ENCODE data around the gene WDHD1. TPM values are rescaled to one million over a fixed set of nuclear protein-coding genes. Genes with fewer than 3 reads are reported as not detected.

Gene WDHD1
- total and polyA plus RNA-seq, 8 donors = 8.6 to 22.3 (median 16.0) TPM

DNA sequence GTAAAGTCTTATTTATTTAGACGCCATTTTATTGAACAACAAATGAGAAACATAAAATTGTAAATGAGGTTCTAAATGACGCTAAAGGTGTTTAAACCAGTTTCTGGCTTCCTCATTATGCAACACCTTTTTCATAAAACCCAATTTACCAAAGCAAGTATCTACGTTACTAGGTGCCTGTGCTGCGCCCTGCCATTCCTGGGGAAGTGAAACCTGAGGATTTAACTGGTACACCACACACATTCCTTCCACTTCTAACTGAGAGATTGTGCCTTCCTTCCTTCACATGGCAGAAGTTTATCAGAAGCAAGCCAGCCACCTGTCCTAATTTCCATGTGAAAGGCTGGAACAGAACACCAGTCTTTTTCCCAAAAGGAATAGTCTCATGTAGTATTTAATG is 84.0 kb downstream of the WDHD1 start:
- Histone ChIP-seq H3K4me3 (no peak overlapping the region), H3K4me1 (no peaks in the 10 kb centered on the region), H3K36me3 (peaks cover 0 to 8% of the 10 kb centered on the region in 2 donors), H3K27ac (no peak overlapping the region), H3K9me3 (no peaks in the 10 kb centered on the region), H3K27me3 (no peaks in the 10 kb centered on the region)
- TF ChIP-seq, protein P1, sequence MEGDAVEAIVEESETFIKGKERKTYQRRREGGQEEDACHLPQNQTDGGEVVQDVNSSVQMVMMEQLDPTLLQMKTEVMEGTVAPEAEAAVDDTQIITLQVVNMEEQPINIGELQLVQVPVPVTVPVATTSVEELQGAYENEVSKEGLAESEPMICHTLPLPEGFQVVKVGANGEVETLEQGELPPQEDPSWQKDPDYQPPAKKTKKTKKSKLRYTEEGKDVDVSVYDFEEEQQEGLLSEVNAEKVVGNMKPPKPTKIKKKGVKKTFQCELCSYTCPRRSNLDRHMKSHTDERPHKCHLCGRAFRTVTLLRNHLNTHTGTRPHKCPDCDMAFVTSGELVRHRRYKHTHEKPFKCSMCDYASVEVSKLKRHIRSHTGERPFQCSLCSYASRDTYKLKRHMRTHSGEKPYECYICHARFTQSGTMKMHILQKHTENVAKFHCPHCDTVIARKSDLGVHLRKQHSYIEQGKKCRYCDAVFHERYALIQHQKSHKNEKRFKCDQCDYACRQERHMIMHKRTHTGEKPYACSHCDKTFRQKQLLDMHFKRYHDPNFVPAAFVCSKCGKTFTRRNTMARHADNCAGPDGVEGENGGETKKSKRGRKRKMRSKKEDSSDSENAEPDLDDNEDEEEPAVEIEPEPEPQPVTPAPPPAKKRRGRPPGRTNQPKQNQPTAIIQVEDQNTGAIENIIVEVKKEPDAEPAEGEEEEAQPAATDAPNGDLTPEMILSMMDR (IDR thresholded peaks at IDR 0.05) = no peak
- DNase-seq = no peak
- ATAC-seq = no peak
- intact Hi-C loops (cut with DNase I) = no loop called here

DNA sequence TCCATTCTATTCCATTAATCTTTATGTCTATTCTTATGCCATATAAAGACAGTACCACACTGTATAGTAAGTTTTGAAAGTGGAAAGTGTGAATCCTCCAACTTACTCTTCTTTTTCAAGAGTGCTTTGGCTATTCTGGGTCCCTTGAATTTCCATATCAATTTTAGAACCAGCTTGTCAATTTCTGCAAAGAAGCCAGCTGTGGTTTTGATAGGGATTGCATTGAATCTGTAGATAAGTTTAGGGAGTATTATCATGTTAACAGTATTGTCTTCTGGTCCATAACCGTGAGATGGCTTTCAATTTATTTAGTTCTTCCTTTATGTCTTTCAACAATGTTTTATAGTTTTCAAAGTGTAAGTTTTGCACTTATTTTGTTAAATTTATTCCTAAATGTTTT is 90.1 kb downstream of the WDHD1 start:
- DNase-seq (no peak), ATAC-seq (no peak)
- TF ChIP-seq, protein P1 (IDR thresholded peaks at IDR 0.05) = no peak
- H3K27ac ChIP-seq = no peak overlapping the region
- H3K4me3 ChIP-seq = no peak overlapping the region
- no peaks in the 10 kb centered on the region for H3K27me3 ChIP-seq
- no peaks in the 10 kb centered on the region for H3K9me3 ChIP-seq
- peaks cover 0 to 8% of the 10 kb centered on the region in 2 donors for H3K36me3 ChIP-seq
- H3K4me1 ChIP-seq = no peaks in the 10 kb centered on the region
- intact Hi-C loops (cut with DNase I) = no loop called here

DNA sequence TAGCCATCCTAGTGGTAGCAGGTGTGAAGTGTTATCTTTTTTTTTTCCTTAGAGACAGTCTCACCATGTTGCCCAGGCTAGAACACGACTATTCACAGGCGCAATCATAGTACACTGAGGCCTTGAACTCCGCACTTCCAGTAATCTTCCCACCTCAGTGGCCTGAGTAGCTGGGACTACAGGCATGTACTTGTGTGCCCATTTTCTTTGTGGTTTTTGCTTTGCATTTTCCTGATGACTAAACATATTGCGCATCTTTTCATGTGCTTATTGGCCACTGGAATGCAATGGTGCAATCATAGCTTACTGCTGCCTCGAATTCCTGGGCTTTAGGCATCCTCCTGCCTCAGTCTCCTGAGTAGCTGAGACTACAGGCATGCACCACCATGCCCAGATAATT is 90.9 kb downstream of the WDHD1 start:
- Histone ChIP-seq H3K9me3 (no peaks in the 10 kb centered on the region), H3K4me1 (no peaks in the 10 kb centered on the region), H3K27ac (no peak overlapping the region), H3K36me3 (peaks cover 0 to 8% of the 10 kb centered on the region in 2 donors), H3K27me3 (no peaks in the 10 kb centered on the region), H3K4me3 (no peak overlapping the region)
- intact Hi-C loops (cut with DNase I) = no loop called here
- ATAC-seq (no peak), DNase-seq (no peak)
- TF ChIP-seq, protein P1 (IDR thresholded peaks at IDR 0.05) = no peak

DNA sequence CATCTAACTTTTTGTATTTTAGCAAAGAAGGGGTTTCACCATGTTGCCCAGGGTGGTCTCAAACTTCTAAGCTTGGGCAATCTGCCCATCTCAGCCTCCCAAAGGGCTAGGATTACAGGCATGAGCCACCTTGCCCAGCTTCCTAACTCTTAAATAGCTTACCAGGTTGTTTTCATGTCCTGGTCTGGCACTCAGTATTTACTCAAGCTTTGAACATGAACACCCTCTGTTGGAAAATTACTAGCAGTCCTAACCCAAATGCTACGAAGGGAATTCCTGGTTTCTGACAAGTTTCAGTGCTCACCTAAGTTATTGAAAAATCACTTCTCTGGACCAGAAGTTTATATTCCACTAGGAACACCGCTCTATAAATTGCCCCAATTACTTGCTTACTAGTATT is 91.8 kb downstream of the WDHD1 start:
- no peak overlapping the region for H3K27ac ChIP-seq
- peaks cover 0 to 1% of the 10 kb centered on the region in 2 donors for H3K36me3 ChIP-seq
- H3K9me3 ChIP-seq = no peaks in the 10 kb centered on the region
- DNase-seq (no peak), ATAC-seq (no peak)
- intact Hi-C loops (cut with DNase I) = no loop called here
- no peaks in the 10 kb centered on the region for H3K27me3 ChIP-seq
- no peak overlapping the region for H3K4me3 ChIP-seq
- TF ChIP-seq, protein P1 (IDR thresholded peaks at IDR 0.05) = no peak
- no peaks in the 10 kb centered on the region for H3K4me1 ChIP-seq

DNA sequence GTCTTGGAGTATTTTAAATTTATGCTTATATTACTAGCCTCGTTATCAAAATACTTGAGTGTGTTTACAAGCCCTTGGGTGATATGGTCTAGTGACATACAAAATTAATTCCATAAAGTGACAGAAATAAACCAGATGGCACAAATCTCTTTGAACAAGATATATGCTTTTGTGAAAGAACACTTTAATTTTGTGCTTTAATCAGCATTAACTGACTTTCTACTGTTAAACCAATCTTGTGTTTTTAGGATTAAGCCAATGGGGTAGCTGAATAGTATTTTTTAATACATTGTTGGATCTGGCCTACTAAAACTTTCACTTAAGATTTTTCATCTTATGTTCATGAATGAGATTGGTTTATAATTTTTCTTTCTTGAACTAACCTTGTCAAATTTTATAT is 93.9 kb downstream of the WDHD1 start:
- Histone ChIP-seq H3K36me3 (no peaks in the 10 kb centered on the region), H3K9me3 (no peaks in the 10 kb centered on the region), H3K27me3 (no peaks in the 10 kb centered on the region), H3K27ac (no peak overlapping the region), H3K4me3 (no peak overlapping the region), H3K4me1 (no peaks in the 10 kb centered on the region)
- TF ChIP-seq, protein P1 (IDR thresholded peaks at IDR 0.05) = no peak
- DNase-seq (no peak), ATAC-seq (no peak)
- intact Hi-C loops (cut with DNase I) = no loop called here
